GM18868 (cell line): ENCODE measurements around the gene FKBP3.
"Not testable (repeated sequence)": the region's sequence is repeated elsewhere in the genome, so short reads cannot be mapped to it uniquely, and the experiment has no call there.

Experiments used
- ATAC-seq: cut with Tn5 transposase; IDR thresholded peaks from one replicate; pipeline ENCODE4 v1.9.1; 2021; ENCODE audit warnings: mild to moderate bottlenecking, moderate library complexity; ENCODE audit not compliant: unreplicated experiment

The FKBP3 gene

GRCh38 chr14:45134051-45134958 is at the start of gene FKBP3:
TSS of gene FKBP3 (minus strand) at chr14:45134481. CDS start at chr14:45134456, 25 bp downstream.
- peak; percentile 89 for ATAC-seq

DNA sequence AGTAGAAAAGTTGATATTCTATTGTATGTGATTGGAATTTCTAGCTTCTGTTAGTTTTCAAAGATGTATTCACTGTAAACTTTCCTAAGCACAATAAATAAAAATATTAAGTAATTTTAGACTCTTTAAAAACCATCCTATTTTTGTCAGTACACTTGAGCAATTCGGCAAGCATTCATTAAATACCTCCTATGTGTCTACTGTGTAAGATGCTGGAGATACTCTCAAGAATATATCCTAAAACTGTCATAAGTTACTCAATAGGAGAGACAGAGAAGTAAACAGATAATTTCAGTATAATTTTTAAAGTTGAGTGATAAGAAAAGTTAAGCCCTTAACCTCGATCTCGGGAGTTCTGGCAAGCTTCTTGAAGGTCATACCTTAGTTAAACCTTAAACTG is 47.5 kb upstream of the FKBP3 start:
- no peak for ATAC-seq

DNA sequence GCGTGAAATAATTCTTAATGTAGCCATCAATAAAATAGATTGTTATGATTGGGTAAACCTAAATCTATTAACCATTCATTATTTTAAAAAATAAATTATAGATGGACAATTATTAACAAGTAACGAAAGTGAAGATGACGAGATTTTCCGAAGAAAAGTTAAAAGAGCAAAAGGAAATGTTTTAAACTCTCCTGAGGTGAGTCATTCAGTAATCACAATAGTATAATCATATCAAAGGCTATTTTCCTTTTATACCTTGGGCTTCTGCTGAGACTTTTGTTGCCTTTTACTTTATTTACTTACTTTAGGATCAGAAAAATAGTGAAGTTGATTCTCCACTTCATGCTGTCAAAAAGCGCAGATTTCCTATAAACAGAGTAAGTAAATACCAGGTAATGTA is 47.0 kb upstream of the FKBP3 start:
- no peak for ATAC-seq

GRCh38 chr14:45177076-45177475 is 42.8 kb upstream of the FKBP3 start:
- no peak for ATAC-seq

GRCh38 chr14:45169906-45170305 is 35.6 kb upstream of the FKBP3 start:
- ATAC-seq, result no peak

DNA sequence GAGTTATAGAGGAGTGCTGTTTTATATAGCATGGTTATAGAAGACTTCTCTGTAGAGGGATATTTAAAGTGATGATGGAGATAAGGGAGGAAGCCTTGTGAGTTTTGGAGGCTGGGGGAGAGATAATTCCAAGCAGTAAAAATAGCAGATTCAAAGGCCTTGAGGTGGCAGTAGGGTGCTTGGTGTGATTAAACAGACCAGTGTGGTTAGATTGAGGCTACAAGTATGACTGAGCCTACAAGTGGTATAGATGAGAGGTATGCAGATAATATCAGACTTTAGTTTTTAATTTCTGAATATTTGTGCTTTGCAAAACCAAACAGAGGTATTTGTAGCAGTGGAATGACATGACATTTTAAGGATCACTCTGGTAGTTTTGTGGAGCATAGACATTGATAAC is 21.8 kb upstream of the FKBP3 start:
- ATAC-seq, result peak; percentile 95

DNA sequence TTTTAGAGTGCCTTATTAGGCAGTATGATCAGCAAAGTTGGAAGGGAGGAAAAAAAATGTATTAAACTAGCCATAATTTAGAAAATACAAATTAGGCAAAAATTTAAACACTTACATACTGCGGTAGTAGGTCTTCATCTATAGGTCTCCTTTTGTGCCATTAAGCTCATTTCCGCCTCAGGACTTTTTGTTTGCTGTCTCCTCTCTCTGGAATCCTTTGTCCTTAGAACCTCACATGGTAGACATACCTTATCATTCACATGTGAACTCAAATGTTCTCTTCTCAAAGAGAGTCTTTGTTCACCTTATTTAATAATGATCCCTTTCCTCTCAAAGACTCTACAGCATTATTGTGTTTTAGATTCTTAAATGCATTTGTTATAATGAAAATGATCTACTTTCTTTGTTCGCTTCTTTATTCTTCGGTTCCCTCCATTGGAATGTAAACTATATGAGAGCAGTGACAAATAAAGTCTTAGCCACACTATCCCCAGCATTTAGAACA is 16.2 kb upstream of the FKBP3 start:
- ATAC-seq, result no peak

DNA sequence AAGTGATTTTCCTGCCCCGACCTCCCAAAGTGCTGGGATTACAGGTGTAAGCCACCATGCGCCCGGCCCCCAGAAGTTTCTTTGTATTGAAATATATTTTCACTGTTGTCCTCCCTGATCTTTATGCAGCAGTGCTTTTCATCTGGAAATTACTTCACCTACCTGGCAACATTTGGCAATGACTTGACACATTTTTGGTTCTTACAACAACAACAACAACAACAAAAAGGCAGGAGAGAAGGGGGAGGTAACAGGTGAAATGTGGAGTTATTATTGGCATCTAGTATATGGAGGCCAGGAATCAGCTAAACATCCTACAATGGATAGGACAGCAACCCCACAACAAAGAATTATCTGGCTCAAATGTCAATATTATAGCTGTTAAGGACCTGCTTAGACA is 15.3 kb upstream of the FKBP3 start:
- no peak for ATAC-seq

- peak; percentile 68 for ATAC-seq
Observed at GRCh38 chr14:45145214-45145613, 10.9 kb upstream of the FKBP3 start.

DNA sequence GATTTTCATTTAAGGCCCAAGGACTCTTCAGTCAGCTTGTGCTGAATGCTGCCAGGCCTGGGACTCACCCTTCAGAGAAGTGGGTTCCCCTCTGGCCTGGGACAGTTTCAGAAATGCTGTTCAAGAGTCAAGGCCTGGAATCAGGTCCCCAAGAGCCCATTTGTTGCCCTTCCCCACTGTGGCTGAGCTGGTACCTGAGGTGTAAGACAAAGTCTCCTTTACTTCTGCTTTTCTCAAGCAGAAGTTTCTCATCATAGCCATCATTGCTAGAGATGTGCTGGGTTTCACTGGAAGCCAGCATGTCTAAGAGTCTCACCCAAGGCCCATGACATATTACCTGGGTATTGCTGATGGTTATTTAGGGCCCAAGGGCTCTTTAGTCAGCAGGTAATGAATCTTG is 10.4 kb upstream of the FKBP3 start:
- peak; percentile 79 for ATAC-seq

GRCh38 chr14:45142083-45142482 is 7.8 kb upstream of the FKBP3 start:
- ATAC-seq, result not testable (repeated sequence)

DNA sequence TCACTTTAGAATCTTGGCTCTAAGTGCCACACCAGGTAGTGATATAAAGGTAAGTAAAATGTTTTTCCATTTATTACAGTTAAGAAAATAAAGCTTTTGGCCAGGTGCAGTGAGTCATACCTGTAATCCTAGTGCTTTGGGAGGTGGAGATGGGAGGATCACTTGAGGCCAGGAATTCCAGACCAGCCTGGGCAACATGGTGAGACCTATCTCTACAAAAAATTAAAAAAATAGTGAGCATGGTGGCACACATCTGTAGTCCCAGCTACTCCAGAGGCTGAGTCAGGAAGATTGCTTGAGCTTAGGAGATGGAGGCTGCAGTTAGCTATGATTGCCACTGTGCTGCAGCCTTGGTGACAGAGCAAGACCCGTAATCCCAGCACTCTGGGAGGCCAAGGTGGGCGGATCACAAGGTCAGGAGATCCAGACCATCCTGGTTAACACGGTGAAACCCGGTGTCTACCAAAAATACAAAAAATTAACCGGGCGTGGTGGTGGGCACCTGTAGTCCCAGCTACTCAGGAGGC is 6.4 kb upstream of the FKBP3 start:
- ATAC-seq, result no peak

DNA sequence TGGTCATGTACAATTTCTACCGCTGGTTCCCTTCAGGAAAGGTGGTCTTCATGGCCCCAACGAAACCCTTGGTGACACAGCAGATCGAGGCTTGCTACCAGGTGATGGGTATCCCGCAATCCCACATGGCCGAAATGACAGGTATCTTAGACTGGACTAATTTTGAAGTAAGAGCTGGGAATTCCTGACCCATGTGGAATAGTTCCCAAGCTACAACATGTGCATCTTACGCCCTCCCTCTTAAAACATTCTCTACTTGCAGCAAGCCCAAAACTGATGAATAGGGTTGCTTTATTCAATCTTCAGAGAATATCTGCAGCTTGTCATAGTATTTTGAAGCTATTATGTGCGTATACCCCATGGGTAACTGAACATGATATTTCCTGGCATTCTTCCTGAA is 2.1 kb upstream of the FKBP3 start:
- no peak for ATAC-seq

DNA sequence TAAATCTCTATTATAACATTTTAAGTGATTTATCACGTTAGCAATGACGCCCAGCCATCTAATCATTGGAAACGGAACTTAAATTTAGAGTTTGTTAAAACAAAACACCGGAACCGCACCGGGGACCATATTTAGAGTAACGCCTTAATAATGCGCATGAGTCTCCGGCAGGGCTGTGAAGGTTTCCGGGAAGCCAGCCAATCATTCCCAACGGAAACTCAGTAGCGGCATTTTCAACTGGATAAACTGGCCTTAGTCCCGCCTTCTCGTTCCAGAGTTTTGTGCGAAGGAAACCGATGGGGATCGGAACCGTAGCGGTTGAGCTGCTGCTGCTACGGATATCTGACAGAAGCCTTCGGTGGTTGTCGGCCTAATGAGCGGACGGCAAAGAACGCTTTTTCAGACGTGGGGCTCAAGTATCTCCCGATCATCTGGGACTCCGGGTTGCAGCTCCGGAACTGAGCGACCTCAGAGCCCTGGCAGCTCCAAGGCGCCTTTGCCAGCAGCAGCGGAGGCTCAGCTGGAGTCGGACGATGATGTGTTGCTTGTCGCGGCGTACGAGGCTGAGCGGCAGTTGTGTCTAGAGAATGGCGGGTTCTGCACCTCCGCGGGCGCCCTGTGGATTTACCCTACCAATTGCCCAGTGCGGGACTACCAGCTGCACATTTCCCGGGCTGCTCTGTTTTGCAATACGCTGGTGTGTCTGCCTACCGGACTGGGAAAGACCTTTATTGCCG is 1.5 kb upstream of the FKBP3 start, which contains the start of gene FANCM:
TSS of gene FANCM (plus strand) at position 272 of the 737 bp plus-strand sequence. CDS start at position 374, 102 bp downstream.
- ATAC-seq, result peak; percentile 35

DNA sequence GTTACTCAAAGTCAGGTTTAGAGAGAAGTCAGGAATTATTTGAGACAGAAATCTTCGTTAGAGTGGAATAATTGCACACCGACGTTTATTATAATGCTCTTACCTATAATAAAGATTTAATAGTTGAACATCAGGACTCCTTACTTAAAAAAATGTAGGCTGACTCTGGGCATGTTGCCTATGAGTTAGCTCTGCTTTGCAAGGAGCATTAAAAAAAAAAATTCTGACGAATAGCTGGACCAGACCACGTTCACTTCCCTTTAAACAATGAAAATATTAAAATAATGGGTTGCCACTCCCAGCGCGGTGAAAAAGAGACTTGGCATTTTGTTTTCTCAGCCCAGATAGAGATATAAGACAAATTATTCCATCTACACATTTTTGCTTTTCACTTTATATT is 875 bp upstream of the FKBP3 start:
- no peak for ATAC-seq

- ATAC-seq, result no peak
Observed at GRCh38 chr14:45133683-45134050, 614 bp downstream of the FKBP3 start.

DNA sequence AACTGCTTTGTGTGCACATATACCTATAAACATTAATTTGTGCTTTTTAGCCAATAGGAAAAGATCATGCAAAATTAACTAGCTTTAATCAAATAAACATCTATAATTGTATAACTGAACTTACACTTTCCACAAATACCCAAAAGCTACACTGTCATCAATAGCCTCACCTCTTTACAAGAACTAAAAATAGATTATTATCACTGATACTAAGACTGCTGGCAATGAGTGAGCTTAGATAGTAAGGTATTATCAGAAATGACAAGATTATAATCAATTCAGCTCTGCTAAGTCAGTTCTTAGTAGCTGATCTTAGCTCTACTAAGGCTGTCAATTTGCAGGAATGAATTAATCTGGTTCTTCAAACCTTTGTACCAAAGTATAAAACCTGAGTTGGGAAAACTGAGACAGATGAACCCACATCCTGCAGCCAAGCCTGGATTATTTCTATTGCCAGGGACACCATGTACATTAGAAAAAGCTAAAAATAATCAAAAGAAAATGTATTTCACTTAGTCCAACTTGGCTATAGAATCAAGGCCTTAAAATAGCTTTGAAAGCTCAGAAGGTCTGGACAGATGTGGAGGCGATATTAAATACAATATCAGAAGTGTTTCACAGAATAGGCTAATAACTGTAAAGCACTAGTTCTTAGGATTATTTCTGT is 5.2 kb downstream of the FKBP3 start:
- no peak for ATAC-seq

DNA sequence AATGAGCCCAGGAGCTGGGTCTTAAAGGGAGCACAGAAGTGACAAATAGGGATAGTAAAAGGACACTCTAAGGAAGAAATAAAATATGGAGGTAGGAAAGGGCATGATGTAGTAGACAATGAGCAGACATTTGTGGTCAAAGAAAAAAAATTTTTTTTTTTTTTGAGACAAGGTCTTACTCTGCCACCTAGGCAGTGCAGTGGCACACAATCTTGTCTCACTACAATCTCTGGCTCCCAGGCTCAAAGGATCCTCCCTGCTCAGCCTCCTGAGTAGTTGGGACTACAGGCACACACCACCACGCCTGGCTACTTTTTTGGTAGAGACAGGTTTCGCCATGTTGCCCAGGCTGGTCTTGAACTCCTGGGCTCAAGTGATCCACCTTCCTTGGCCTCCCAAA is 8.5 kb downstream of the FKBP3 start:
- ATAC-seq, result no peak

- no peak for ATAC-seq
Observed at GRCh38 chr14:45123271-45123670, 11.0 kb downstream of the FKBP3 start.

GRCh38 chr14:45120096-45120495 is 14.2 kb downstream of the FKBP3 start:
- ATAC-seq, result peak; percentile 56

GRCh38 chr14:45118594-45118993 is 15.7 kb downstream of the FKBP3 start:
- no peak for ATAC-seq
